CD4-positive, alpha-beta T cell treated with Interferon gamma for 1 hour (primary cell): ENCODE data around the gene PKLR.
"Not testable (repeated sequence)": the region's sequence is repeated elsewhere in the genome, so short reads cannot be mapped to it uniquely, and the experiment has no call there.

Experiments
- DNase-seq: peaks from one replicate; pipeline ENCODE4 v3.0.0-alpha.2; 2020

The PKLR gene

DNA sequence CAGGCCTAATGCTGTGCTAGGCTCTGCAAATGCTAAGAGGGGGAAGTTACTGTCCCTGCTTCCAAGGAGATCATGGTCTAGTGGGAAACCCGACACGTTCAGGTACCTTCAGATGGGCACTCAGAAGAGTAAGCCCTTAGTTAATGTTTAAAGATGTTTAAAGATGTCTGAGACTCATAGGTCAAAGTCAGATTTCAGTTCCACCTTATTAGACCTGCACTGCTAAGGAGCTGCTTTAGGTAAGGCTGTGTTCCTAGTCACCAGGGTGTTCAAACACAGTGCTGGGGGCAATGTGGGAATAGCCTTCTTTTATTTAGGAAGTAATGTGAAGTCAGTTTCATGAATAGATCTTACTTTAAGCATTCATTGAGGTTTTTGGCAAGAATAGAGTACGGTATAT lies 15.7 kb upstream of the PKLR start:
- no peak for DNase-seq

DNA sequence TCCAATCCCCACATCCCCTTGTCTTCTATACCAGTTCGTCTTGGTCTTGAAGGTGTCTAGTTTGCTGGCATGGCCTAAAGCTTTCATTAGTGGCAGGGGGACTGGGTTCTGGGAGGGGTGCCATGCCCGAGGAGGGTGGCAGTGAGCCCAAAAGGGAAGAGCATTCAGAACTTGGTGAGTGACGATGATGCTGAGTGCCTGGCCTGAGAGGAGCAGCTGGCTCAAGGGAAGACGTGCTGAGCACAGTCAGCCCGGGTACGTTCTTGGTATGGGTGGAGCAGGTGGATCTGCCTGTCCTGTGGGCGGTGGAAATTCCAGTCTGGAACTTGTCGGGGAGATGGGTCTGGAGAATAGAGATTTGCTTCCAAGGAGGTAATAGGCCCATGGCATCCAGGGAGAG lies 12.0 kb upstream of the PKLR start:
- DNase-seq = no peak

DNA sequence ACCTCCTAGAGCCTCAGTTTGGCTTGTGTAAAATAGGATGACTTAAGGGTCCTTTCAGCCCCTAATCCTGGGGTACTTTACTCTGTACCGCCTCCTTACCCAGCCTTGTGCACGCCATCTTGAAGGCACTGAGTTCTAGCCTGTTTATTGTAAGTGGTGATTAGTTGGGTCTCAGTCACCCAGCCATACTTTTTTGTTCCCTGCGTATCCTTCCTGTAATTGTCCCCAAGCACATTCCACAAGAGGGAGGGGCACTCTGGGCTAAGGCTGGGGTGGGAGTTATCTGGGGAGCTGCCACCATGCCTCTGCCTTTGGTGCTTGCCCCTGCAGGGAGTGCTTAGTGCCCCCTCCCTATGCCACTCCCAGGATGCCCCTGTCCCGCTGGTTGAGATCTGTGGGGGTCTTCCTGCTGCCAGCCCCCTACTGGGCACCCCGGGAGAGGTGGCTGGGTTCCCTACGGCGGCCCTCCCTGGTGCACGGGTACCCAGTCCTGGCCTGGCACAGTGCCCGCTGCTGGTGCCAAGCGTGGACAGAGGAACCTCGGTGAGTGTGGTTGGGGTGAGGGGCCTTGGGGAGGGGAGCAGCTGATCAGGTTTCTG lies 8.3 kb upstream of the PKLR start:
- no peak for DNase-seq

DNA sequence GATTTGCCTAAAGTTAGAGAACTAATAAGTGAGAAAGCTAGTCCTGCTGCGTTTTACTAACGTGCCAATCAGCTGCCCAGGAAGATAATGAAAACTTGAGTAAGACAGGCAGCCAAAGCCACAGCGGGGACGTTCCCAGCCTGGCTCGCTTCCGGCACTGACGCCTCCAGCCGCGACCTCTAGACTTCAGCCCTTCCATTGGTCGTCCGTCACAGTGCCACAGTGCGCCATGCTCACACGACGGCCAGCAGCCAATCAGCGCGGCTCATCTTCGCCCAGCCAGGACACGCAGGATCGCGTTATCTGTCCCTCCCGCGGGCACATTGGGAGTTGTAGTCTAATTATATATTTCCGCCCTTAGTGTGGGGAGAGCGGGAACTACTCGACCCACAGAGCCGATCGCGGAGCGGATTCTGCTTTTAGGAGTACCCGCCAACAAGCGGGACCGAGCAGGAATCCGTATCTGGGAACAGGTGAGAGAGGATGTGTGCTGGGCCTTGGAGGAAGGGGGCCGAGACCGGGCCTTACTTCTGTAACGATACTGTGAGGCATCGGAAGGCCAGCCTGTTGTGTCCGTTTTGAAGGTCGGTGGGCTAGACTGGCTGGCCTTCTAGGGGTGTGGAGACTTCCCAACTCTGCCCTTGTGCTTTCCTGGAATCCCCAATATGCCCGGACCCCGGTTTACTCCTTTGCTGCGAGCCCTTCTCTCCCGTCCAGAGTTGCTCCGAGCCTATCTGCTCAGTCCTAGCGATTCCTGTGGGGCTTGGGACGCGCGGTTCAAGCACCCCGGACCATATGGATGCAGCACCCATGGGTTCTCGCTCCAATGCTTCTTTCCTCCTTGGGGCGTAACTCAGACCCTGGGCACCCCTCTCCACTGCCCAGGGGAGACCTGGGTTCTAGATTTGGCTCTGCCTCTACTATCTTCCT lies 7.5 kb upstream of the PKLR start, which contains the start of gene FDPS:
Gene FDPS (plus strand): TSS at position 374 of the 930 bp plus-strand sequence. CDS start 924 bp downstream, outside the sequence.
- peak; percentile 99 for DNase-seq

DNA sequence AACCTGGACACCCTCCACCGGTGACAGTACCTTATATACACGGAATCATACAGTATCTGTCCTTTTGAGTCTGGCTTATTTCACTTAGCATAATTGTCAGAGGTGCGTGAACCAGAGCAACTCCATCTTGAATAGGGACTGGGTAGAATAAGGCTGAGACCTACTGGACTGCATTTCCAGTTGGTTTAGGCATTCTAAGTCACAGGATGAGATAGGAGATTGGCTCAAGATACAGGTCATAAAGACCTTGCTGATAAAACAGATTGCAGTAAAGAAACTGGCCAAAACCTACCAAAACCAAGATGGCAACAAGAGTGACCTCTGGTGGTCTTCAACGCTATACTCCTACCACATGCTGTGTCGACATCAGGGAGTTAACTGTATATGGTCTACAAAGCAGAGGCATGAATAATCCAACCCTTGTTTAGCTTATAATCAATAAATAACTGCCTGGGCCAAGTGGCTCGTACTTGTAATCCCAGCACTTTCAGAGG lies 6.1 kb upstream of the PKLR start:
- no peak for DNase-seq

DNA sequence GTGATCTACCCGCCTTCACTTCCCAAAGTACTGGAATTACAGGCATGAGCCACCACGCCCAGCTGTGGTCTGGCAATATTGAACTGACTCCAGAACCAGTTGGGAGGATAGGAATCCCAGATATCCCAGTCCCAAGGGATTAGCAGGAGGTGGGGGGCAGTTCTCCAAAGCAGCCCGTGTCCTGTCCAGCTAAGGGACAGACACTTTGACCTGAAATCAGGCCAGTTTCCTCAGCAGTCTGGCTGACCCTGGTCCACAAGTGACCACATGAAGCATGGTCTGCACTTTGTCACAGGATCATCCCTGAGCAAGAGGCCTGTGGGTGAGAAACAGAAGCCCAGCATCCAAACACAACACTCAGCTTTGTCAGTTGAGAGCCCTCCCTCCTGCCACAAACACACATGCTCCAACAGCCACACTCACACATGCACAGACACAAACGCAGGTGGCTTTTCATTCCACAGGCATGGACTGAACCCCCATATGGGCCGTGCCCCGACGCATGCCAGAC lies 4.7 kb upstream of the PKLR start:
- DNase-seq = no peak

DNA sequence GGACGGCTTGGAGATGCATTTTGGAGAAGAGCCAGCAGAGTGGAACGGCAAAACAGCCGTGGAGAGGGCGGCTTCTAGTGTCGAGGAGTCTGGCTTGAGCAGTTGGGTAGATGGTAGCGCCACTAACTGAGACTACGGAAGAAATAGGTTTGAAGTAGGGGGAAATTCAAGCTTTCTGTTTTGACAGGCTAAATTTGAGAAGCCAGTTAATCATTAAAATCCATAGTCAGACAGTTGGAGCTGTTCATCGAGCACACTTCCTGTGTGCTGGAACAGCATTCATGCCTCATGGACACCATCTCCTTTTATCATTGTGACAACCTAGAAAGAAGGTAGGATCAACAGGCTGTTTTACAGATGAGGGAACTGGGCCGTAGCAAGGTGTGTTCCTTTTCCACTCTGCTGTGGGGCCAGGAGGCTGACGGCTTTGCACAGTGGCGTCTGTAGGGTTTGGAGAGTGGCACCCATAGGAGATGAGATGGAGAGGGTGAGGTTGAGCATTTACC lies 3.4 kb upstream of the PKLR start:
- DNase-seq = no peak

DNA sequence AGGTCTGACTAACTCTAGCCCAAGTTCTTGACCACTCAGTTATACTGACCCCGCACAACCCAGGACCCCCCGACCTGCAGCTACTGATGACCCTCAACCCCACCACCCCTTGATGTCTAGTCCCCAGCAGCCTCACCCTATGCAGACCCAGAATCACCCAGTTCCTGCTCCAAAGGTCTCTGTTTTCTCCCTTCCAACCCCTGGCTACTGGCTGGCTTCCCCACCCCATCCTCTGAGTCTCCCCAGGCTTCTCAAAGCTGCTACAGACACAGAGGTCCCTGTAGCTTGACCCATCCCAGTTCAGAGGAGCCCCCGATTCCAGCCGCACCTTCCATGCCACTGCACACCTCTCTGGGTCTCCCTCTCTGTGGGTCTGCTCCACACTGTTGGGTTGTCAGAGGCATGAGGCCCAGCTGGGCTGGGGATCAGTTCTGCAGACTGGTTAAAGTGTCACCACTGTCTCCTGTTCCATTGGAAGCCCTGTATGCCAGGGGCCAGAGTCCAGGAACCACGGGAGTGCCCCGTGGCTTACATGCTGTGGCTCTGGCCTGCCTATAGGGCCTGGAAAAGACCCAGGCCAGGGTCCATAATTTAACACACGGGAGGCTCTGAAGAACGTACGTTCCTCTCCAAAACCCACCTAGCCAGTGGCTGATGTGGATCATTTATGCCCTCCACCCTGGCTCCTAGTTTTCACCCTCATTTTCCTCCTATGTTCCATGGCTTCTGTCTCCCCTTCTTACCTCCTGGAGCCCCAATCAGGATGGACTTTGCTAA lies 497 bp downstream of the PKLR start:
- DNase-seq = no peak

DNA sequence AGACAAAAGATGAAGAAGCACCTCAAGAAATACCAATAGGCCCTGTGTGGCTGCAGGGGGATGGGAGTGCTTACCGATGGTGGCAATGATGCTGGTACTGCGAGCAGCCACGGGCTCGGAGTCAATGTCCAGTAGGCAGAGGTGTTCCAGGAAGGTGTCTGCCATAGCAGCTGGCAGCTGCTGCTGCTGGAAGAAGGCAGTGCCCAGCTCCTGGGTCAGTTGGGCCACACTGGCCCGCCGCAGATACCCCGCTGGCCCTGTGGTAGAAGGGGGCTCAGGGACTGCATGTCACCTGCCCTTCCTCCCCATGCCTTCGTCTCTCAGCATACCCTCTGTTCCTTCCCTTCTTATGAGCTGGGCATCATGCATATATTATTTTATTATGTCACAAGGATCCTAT lies 1.2 kb downstream of the PKLR start:
- no peak for DNase-seq

DNA sequence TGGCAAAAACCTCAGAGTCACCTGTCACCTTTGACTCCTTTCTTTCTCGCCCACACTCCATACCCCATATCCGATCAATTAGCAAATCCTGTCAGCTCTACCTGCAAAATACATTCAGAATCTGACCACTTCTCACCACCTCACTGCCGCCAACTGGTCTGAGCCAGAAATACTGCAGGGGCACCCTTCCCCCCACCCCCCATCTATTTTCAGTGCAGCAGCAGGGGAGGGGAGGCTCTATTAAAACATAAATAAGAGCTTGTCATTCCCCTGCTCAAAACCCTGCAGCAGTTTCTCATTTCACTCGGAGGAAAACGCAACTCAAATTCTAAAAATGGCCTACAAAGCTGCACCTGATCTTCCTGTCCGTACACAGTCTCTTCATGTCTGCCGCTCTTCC lies 3.9 kb downstream of the PKLR start:
- DNase-seq = no peak

DNA sequence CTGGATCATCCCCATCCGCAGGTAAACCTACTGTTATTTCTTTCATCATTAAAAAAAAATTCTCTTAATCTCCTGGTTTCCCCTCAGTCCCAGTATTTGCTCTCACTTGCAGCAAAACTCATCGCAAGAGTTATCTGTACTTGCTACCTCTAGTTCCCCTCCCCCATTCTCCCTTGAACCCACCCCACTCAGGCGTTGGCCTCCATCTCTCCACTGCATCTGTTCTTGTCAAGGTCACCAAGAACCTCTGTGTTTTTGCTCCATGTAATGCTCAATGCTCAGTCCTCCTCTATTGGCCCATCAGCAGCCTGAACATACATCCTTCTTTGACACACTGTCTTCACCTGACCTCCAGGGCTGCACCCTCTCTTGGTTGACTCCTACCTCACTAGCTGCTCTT lies 4.6 kb downstream of the PKLR start:
- no peak for DNase-seq

DNA sequence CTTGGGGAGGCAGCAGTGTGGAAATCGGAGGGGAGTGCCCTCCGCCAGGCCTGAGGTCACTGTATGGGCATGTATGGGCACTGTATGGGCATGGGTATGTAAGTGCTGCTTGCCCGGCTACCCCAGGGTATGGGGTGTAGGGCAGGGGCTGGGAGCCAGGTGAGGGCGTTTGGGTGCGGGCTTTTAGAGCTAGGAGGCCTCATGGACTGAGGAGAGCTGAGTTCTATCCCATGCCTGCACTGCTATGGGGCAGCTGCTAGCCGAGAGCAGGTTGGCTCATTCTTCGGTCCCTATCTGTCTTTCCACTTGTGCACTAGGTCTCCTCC lies 5.3 kb downstream of the PKLR start:
- no peak for DNase-seq

DNA sequence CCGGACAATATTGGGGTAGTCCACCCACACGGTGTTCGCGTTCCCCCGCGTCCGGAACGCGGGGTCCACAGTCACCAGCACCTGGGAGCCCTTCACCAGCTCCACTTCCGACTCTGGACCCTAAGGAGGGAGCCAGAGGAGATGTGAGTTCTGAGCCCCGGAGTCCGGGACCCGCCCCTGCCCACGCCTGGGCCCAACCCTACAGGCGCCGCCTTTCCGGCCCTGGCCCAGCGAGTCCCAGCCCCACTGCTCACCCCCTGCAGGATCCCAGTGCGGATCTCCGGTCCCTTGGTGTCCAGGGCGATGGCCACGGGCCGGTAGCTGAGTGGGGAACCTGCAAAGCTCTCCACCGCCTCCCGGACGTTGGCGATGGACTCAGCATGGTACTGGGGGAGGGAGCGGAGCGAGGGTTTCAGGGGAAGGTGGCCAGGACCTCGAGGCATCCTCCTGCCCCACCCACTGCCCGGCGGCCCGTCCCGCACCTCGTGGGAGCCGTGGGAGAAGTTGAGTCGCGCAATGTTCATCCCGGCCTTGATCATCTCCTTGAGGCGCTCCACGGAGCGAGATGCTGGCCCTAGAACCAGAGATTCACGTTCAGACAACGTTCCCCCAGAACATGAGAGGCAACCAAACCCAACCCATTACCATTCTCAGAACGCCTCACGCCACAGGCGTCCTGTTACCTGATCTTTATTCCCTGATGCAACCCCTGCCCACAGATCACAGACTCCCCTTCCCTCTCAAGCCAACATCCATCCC lies 5.9 kb downstream of the PKLR start:
- no peak for DNase-seq

DNA sequence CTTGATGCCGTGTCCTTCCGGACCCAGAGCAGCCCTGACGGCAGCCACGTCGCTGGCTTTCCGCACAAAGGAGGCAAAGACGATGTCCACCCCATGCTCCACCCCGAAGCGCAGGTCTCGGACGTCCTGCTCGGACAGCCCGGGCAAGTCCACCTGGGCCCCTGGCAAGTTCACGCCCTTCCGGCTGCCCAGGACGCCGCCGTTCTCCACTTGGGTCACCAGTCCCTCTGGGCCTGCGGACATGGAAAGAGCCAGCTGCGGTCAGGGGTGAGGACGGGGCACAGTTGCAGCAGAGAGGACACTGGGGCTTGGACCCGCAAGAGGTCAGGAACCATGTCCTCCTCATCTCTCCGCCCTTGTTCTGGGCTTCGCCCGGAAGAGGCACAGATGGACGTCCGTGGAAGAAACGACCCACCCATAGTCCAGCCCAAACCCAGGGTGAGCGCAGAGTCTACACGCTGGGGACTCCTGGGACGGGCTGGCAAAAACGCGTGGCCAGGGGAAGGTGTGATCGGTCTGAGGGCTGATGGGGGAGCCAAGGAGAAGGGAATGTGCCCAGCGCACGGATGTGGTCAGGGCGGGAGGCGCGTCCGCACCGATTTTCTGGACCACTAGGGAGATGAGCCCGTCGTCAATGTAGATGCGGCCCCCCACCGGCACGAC lies 6.6 kb downstream of the PKLR start:
- DNase-seq = no peak

DNA sequence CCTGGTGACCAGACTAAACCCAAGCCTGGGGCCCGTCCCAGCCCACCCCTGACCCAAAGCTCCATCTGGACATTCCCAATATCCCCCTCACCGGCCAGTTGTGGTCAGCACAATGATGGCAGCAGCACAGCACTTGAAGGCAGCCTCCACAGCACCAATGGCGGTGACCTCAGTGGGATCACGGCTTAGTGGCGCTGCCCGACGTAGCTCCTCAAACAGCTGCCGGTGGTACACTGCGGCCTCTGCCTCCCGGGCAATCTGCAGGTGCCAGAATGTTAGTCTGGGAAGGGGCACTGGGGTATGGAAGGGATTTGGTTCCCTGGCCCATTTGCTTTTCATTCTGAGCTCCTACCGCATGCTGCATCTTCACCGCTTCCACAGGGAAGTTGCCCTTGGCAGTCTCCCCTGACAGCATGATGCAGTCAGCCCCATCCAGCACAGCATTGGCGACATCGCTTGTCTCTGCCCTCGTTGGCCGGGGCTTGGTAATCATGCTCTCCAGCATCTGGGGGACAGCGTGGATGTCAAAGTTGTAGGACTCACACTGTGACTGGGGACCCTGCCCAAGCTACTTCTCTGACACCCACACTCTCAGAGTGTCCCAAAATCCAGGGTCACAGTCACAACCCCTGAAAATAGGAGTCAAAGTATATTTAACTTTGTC lies 8.0 kb downstream of the PKLR start:
- DNase-seq = no peak

DNA sequence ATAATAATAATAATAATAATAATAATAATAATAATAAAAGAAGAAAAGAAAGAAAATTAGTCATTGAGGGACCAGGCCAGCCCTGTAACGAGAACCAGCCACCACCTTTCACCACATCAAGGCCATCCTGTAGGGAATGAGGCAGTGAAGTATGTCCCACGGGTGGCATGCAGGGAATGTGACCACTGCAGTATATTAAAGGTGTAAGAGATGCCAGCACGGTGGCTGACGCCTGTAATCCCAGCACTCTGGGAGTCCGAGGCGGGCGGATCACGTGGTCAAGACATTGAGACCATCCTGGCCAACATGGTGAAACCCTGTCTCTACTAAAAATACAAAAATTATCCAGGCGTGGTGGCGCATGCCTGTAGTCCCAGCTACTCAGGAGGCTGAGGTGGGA lies 10.2 kb downstream of the PKLR start:
- DNase-seq = not testable (repeated sequence)

DNA sequence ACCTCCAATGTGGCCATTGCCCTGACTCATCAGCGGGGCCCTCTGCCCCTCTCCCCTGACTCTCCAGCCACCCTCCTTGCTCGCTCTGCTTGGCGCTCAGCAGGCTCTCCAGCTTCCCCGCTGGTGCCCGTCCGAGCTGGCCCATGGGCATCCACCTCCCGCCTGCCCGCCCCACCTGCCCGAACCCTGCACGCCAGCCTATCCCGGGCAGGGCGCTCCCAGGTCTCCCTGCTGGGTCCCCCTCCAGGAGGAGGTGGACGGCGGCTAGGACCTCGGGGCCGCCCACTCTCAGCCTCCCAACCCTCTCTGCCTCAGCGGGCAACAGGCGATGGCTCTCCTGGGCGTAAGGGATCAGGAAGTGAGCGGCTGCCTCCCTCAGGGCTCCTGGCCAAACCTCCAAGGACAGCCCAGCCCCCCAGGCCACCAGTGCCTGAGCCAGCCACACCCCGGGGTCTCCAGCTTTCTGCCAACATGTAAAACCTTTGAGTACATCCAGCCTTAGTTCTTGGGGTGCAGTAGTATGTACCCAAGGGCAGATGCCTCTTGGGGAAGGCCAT lies 13.2 kb downstream of the PKLR start:
- DNase-seq = no peak

DNA sequence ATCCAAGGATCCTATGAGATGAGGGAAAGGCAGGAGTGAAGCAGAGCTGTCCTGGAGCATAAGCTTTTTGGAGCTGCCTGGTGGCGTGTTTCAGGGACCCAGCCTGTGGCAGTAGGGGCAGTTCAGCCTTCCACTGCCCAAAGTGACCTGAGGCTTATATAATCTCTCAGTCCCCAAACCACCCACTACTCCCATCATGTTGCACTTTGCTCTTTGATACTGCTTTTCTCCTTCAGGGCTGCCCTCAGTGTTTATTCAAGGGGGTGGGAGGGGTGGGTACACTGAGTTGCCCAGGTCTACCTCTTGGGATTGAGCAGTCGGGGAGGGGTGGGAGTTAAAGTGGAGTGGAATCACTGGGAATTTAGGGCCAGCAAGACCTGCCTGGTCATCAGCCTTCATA lies 14.7 kb downstream of the PKLR start:
- no peak for DNase-seq

DNA sequence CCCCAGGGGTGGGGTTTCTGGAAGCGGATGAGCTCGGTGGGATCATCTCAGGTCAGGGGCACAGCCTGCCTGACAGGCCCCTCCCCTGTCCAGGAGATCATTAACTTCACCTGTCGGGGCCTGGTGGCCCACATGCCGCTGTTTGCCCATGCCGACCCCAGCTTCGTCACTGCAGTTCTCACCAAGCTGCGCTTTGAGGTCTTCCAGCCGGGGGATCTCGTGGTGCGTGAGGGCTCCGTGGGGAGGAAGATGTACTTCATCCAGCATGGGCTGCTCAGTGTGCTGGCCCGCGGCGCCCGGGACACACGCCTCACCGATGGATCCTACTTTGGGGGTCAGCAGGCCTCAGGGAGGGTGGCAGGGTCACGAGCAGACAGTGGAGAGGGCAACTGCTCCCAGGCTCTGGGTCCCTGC lies 15.6 kb downstream of the PKLR start:
- DNase-seq = no peak

DNA sequence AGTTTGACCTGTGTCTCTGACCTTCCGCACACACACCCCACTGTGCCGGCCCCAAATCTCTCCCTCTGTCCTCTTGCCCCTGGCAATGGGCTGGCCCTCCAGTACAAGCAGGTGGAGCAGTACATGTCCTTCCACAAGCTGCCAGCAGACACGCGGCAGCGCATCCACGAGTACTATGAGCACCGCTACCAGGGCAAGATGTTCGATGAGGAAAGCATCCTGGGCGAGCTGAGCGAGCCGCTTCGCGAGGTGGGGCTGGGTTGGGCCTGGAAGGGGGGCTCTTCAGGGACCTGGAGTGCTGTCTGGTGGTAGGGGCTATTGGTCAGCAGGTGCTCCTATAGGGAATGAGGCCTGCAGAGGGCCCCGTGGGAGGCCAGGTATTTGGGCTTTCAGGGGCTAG lies 16.2 kb downstream of the PKLR start:
- no peak for DNase-seq

DNA sequence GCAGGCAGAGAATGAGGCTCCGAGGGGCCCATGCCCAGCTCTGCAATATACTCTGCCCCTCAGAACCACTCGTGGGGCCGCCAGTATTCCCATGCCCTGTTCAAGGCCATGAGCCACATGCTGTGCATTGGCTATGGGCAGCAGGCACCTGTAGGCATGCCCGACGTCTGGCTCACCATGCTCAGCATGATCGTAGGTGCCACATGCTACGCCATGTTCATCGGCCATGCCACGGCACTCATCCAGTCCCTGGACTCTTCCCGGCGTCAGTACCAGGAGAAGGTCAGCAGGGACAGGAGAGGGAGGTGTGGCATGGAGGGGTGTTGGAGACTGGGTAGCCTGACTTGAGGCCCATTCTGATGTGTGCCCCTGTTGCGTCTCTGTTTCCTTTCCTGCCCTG lies 16.8 kb downstream of the PKLR start:
- no peak for DNase-seq
